Measurements from ENCODE around the gene PROX1. TPM values are rescaled to one million over a fixed set of nuclear protein-coding genes. Genes with fewer than 3 reads are reported as not detected.

The PROX1 gene
- total and polyA plus RNA-seq, 2 of the 4 experiments (the other 2 are of a cell fraction), result under 0.01 to 0.02 TPM

DNA sequence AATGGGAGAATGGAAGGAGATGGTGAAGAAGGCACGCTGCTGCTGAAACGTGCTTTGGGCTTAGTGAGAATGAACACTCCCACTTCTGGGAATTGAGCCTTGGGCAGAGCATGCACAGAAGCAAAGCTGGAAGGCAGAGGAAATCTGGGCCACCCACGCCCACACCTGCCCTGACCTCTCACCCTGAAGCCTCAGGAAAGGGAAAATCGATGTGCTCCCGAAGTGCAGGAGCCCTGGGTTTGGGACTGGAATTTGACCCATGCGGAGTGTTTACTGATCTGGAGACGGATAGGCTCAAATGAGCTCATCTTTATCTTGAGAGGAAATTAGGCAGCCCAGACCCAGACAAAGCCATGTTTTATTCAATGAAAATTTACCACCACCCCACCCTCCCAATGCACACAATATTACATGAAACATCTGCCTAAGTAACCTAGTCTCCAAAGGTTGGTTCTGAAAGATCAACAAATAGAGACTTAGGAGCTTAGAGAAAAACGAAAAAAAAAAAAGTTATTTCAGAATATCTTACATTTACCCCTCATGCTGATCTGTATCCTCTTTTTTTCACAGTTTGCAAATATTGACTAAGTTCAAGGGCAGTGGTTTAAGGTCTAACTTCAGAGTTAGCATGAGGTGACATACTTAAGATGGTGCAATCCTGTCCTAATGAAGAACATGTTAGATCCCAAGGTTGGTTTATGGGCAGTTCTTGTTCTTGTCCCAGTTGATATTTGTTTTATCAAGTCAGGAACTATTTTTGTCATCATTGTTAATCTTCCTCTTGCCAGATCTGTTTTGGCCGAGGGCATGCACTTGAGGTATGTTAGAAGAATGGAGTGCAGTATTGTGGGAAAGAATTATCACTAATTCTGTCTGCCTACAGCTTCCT is 63.0 kb downstream of the PROX1 start:
- WGBS, 2 experiments (ENCODE audit: extremely low coverage in 2 of 2, insufficient read length in 1 of 2), result 0% methylated on average over 1 of the region's 9 CpGs; no CpG with 5 or more reads in 1 of the 2 experiments
- no peak overlapping the region for H3K14ac ChIP-seq (replicated peaks; ENCODE audit: low read depth, low read length)
- H4K5ac ChIP-seq (ENCODE audit: low read depth, low read length), result no peak overlapping the region
- BruUV-seq (replicated peaks), result no TSS peak
- no peaks in the 10 kb centered on the region for H3K9me3 ChIP-seq (ENCODE audit: control insufficient read depth, insufficient read depth, low read length)
- no peak overlapping the region for H3K4ac ChIP-seq (ENCODE audit: low read depth, low read length)
- no peak overlapping the region for H3K56ac ChIP-seq (ENCODE audit: extremely low read depth, insufficient read depth, low read length)
- no peak for DNase-seq
- H4K20me1 ChIP-seq (ENCODE audit: insufficient read depth, low read length), result no peaks in the 10 kb centered on the region
- H3K4me2 ChIP-seq (ENCODE audit: low read depth, low read length), result no peak overlapping the region
- H3K4me1 ChIP-seq (ENCODE audit: control insufficient read depth, insufficient read depth, low read length), result no peaks in the 10 kb centered on the region
- no peak overlapping the region for H4K8ac ChIP-seq (ENCODE audit: low read depth in 2 of 2, low read length in 2 of 2)
- H3K79me1 ChIP-seq (ENCODE audit: low read depth in 1 of 2, low read length in 2 of 2), result no peaks in the 10 kb centered on the region
- dilution Hi-C loops (cut with HindIII; ENCODE audit: low sequenced_read_pairs, unreplicated experiment) (no loop called here), intact Hi-C loops (cut with micrococcal nuclease) (no loop called here), in situ Hi-C loops (cut with MboI; ENCODE audit: low sequenced_read_pairs) (no loop called here)
- H3K36me3 ChIP-seq (ENCODE audit: control insufficient read depth, insufficient read depth, low read length), result no peaks in the 10 kb centered on the region
- H3K9me1 ChIP-seq (ENCODE audit: insufficient read depth, low read length), result no peaks in the 10 kb centered on the region
- ChIA-PET CTCF (no interaction called here), POLR2A (ENCODE audit: unreplicated experiment) (no interaction called here)
- no peak overlapping the region for H2AFZ ChIP-seq (replicated peaks; ENCODE audit: low read length, poor library complexity)
- H2AK9ac ChIP-seq (replicated peaks; ENCODE audit: low read depth, low read length, poor library complexity), result no peak overlapping the region
- no peak overlapping the region for H2BK5ac ChIP-seq (ENCODE audit: low read depth, low read length, poor library complexity, severe bottlenecking)
- H2AK5ac ChIP-seq (ENCODE audit: low read depth, low read length), result no peak overlapping the region
- no peak for TF ChIP-seq NFE2L2 (IDR thresholded peaks at IDR 0.05; ENCODE audit: low read depth, low read length)
- TF ChIP-seq RAD21 (IDR thresholded peaks at IDR 0.05; ENCODE audit: low read length), result no peak
- no peaks in the 10 kb centered on the region for H3K27me3 ChIP-seq (ENCODE audit: control insufficient read depth, insufficient read depth, low read length)
- no peak overlapping the region for H2BK15ac ChIP-seq (ENCODE audit: low read depth, low read length)
- H3K9ac ChIP-seq (ENCODE audit: low read depth, low read length), result no peak overlapping the region
- H4K91ac ChIP-seq (ENCODE audit: insufficient read depth, low read depth, low read length), result no peak overlapping the region
- no peak overlapping the region for H3K27ac ChIP-seq (ENCODE audit: insufficient read depth, low read length)
- no peak overlapping the region for H2BK20ac ChIP-seq (ENCODE audit: low read depth, low read length)
- no peak for ATAC-seq (ENCODE audit: low read depth)
- H2BK120ac ChIP-seq (ENCODE audit: low read depth, low read length), result no peak overlapping the region
- no peak overlapping the region for H3K4me3 ChIP-seq (ENCODE audit: insufficient read depth, low read depth, low read length)
- no peak overlapping the region for H3K18ac ChIP-seq (ENCODE audit: low read depth, low read length)
- no peak overlapping the region for H3K23ac ChIP-seq (ENCODE audit: low read depth, low read length)

Measured in IMR-90 (cell line).